Lower lobe of right lung (tissue), 2 donors: Measurements from ENCODE around the gene PCDHB11. TPM values are rescaled to one million over a fixed set of nuclear protein-coding genes. Genes with fewer than 3 reads are reported as not detected.
"Not testable (repeated sequence)": the region's sequence is repeated elsewhere in the genome, so short reads cannot be mapped to it uniquely, and the experiment has no call there.

Source experiments
- ATAC-seq, 2 donors: fragments of 200-7000 bp; cut with Tn5 transposase; one replicate each; pipeline ENCODE4 v1.9.1; 2020 to 2022; ENCODE audit warnings: mild to moderate bottlenecking in 2 of 2, moderate library complexity in 2 of 2
- DNase-seq: peaks from one replicate; pipeline ENCODE4 v3.0.0-alpha.2; 2020
- H3K27ac ChIP-seq: fragments of 200-600 bp; one replicate; pipeline ENCODE4 v1.8.0; 2022
- H3K27me3 ChIP-seq: fragments of 200-600 bp; one replicate; pipeline ENCODE4 v1.8.0; 2022; ENCODE audit warnings: low read depth
- H3K36me3 ChIP-seq: fragments of 200-600 bp; one replicate; pipeline ENCODE4 v1.8.0; 2022; ENCODE audit warnings: mild to moderate bottlenecking
- H3K4me1 ChIP-seq: fragments of 200-600 bp; one replicate; pipeline ENCODE4 v1.8.0; 2022
- H3K4me3 ChIP-seq: fragments of 200-600 bp; one replicate; pipeline ENCODE4 v1.8.0; 2022; ENCODE audit warnings: mild to moderate bottlenecking
- H3K9me3 ChIP-seq: fragments of 200-600 bp; one replicate; pipeline ENCODE4 v1.8.0; 2022
- intact Hi-C: fragments of 100-400 bp; cut with DNase I; formaldehyde crosslinking; loops from one replicate; pipeline ENCODE4 v1.11.0; 2022
- total RNA-seq: library from RNA; stranded (reverse); fragmentation: NEBNext Ultra II Directional; extraction: Animal tissue kit (Norgen Biotek cat#: 25700); gene quantifications from one replicate; pipeline ENCODE4 v1.2.1, GENCODE V29; 2021
- TF ChIP-seq, protein P1 (sequence below): fragments of 200-600 bp; IDR thresholded peaks from one replicate; pipeline ENCODE4 v1.8.0; 2022; ENCODE audit warnings: antibody characterized with exemption, mild to moderate bottlenecking
- donor health status: DM: no; HTN: yes; CAD: no; lungs with severe emphysema.

The PCDHB11 gene
- total RNA-seq, 1 donor from 2014 or later: 2.7 TPM

DNA sequence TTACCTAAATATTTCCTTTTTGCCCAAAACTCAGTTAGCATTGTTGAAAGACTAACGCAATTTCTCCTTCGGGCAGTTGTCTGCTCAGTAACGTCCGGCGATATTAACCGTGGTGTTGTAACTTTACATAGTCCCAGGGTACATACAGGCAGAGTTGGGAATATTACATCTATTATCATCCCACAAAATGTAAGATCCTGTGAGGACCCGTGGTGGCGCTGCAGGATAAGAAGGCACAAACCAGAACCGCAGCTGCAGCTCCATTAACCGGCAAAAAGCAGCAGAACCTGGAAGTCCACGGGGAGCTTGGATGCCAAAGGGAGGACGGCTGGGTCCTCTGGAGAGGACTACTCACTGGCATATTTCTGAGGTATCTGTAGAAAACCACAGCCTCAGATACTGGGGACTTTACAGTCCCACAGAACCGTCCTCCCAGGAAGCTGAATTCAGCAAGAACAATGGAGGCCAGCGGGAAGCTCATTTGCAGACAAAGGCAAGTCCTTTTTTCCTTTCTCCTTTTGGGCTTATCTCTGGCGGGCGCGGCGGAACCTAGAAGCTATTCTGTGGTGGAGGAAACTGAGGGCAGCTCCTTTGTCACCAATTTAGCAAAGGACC is 21.7 kb upstream of the PCDHB11 start, which contains the start of gene PCDHB8:
Gene PCDHB8 (plus strand): TSS at position 214 of the 615 bp plus-strand sequence. CDS start 245 bp downstream, at position 459.
- DNase-seq, H3K36me3 ChIP-seq, H3K27ac ChIP-seq, intact Hi-C loops, H3K4me1 ChIP-seq, H3K4me3 ChIP-seq: not testable (repeated sequence)
- peaks cover 27% of the 10 kb centered on the region for H3K27me3 ChIP-seq
- TF ChIP-seq, protein P1, sequence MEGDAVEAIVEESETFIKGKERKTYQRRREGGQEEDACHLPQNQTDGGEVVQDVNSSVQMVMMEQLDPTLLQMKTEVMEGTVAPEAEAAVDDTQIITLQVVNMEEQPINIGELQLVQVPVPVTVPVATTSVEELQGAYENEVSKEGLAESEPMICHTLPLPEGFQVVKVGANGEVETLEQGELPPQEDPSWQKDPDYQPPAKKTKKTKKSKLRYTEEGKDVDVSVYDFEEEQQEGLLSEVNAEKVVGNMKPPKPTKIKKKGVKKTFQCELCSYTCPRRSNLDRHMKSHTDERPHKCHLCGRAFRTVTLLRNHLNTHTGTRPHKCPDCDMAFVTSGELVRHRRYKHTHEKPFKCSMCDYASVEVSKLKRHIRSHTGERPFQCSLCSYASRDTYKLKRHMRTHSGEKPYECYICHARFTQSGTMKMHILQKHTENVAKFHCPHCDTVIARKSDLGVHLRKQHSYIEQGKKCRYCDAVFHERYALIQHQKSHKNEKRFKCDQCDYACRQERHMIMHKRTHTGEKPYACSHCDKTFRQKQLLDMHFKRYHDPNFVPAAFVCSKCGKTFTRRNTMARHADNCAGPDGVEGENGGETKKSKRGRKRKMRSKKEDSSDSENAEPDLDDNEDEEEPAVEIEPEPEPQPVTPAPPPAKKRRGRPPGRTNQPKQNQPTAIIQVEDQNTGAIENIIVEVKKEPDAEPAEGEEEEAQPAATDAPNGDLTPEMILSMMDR: peak; percentile 10
- peak in 1 of 2 donors; percentile 48 for ATAC-seq
- peaks cover 30% of the 10 kb centered on the region for H3K9me3 ChIP-seq

DNA sequence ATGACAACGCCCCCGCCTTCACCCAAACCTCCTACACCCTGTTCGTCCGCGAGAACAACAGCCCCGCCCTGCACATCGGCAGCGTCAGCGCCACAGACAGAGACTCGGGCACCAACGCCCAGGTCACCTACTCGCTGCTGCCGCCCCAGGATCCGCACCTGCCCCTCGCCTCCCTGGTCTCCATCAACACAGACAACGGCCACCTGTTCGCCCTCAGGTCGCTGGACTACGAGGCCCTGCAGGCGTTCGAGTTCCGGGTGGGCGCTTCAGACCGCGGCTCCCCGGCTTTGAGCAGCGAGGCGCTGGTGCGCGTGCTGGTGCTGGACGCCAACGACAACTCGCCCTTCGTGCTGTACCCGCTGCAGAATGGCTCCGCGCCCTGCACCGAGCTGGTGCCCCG is 20.1 kb upstream of the PCDHB11 start:
- H3K4me1 ChIP-seq, ATAC-seq, intact Hi-C loops, H3K4me3 ChIP-seq, H3K36me3 ChIP-seq, H3K27ac ChIP-seq, DNase-seq: not testable (repeated sequence)
- Histone ChIP-seq H3K9me3 (peaks cover 39% of the 10 kb centered on the region), H3K27me3 (peaks cover 28% of the 10 kb centered on the region)

DNA sequence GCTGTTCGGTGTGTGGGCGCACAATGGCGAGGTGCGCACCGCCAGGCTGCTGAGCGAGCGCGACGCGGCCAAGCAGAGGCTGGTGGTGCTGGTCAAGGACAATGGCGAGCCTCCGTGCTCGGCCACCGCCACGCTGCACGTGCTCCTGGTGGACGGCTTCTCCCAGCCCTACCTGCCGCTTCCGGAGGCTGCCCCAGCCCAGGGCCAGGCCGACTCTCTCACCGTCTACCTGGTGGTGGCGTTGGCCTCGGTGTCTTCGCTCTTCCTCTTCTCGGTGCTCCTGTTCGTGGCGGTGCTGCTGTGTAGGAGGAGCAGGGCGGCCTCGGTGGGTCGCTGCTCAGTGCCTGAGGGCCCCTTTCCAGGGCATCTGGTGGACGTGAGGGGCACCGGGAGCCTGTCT is 19.6 kb upstream of the PCDHB11 start:
- H3K4me3 ChIP-seq, intact Hi-C loops, H3K36me3 ChIP-seq, H3K4me1 ChIP-seq, DNase-seq, ATAC-seq, H3K27ac ChIP-seq: not testable (repeated sequence)
- Histone ChIP-seq H3K27me3 (peaks cover 24% of the 10 kb centered on the region), H3K9me3 (peaks cover 39% of the 10 kb centered on the region)

DNA sequence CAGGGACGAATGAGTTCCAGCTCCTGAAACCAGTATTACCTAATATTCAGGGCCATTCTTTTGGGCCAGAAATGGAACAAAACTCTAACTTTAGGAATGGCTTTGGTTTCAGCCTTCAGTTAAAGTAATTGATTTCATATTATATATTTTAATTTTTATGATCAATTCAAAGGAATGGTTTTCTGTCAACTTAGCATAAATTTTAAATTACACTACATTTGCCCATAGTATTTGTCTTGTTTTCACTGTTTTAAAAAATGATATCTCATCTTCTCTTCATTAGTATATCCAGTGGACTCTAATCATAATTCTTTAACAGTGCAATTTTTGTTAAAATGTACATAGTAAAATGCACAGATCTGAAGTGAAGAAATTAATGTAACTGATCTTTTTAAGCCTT is 19.1 kb upstream of the PCDHB11 start:
- DNase-seq (no peak), ATAC-seq (no peak)
- Histone ChIP-seq H3K9me3 (peaks cover 38% of the 10 kb centered on the region), H3K27me3 (peaks cover 22% of the 10 kb centered on the region), H3K4me3 (no peak overlapping the region), H3K4me1 (no peaks in the 10 kb centered on the region), H3K27ac (no peak overlapping the region), H3K36me3 (no peaks in the 10 kb centered on the region)
- intact Hi-C loops: no loop called here
- TF ChIP-seq, protein P1: no peak

DNA sequence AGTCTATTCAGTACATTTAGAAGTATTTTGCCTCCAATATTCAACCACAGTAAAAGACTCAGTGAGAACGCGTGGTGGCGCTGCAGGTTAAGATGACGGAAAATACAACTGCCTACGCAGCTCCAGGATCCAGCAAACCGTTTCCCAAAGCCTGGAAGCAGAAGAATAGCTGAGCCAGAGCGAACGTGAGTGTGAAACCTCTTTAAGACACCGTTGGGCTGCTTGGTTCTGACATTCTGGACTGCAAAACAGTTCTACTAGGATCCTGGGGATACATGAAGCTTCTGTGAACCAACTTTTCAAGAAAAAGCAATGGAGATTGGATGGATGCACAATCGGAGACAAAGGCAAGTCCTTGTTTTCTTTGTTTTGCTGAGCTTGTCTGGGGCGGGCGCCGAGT is 17.2 kb upstream of the PCDHB11 start, which contains the start of gene PCDHB16:
Gene PCDHB16 (plus strand): TSS at position 140 of the 400 bp plus-strand sequence. CDS start 173 bp downstream, at position 313.
- Histone ChIP-seq H3K4me1 (no peaks in the 10 kb centered on the region), H3K4me3 (peak within 1 kb of the TSS; percentile 32)

DNA sequence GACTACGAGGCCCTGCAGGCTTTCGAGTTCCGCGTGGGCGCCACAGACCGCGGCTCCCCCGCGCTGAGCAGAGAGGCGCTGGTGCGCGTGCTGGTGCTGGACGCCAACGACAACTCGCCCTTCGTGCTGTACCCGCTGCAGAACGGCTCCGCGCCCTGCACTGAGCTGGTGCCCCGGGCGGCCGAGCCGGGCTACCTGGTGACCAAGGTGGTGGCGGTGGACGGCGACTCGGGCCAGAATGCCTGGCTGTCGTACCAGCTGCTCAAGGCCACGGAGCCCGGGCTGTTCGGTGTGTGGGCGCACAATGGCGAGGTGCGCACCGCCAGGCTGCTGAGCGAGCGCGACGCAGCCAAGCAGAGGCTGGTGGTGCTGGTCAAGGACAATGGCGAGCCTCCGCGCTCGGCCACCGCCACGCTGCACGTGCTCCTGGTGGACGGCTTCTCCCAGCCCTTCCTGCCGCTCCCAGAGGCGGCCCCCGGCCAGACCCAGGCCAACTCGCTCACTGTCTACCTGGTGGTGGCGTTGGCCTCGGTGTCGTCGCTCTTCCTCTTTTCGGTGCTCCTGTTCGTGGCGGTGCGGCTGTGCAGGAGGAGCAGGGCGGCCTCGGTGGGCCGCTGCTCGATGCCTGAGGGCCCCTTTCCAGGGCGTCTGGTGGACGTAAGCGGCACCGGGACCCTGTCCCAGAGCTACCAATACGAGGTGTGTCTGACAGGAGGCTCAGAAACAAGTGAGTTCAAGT is 15.1 kb upstream of the PCDHB11 start:
- peaks cover 24% of the 10 kb centered on the region for H3K9me3 ChIP-seq

More for the DNA sequence above, 17.2 kb upstream of the PCDHB11 start, which contains the start of gene PCDHB16:
- ATAC-seq (peak in 1 of 2 donors; percentile 41), DNase-seq (no peak)
- Histone ChIP-seq H3K27ac (peak within 1 kb of the TSS; percentile 21), H3K36me3 (no peaks in the 10 kb centered on the region), H3K27me3 (peaks cover 11% of the 10 kb centered on the region), H3K9me3 (peaks cover 31% of the 10 kb centered on the region)
- TF ChIP-seq, protein P1: peak; percentile 28
- intact Hi-C loops: no loop called here

More for the DNA sequence above, 15.1 kb upstream of the PCDHB11 start:
- H3K27ac ChIP-seq, H3K27me3 ChIP-seq, ATAC-seq, H3K36me3 ChIP-seq, H3K4me3 ChIP-seq, DNase-seq, intact Hi-C loops, H3K4me1 ChIP-seq: not testable (repeated sequence)
